Uterus (tissue), 2 donors: ENCODE results near the gene A1BG.

ENCODE experiments used
- POLR2A ChIP-seq, 2 donors: fragments of 450-650 bp; IDR thresholded peaks; one replicate each; pipeline ENCODE4 v1.6.1; 2016; ENCODE audit warnings: antibody characterized with exemption in 2 of 2, mild to moderate bottlenecking in 1 of 2, moderate library complexity in 1 of 2
- TF ChIP-seq, protein P1 (sequence below), 4 experiments: fragments of 200-600 bp in 2 of 4; fragments of 450-650 bp in 2 of 4; sonication (generic) in 2 of 4; IDR thresholded peaks; one replicate each; pipeline ENCODE4 v1.5.1; 2016 to 2019; ENCODE audit warnings: antibody characterized with exemption in 4 of 4, mild to moderate bottlenecking in 2 of 4, moderate library complexity in 1 of 4

DNA sequence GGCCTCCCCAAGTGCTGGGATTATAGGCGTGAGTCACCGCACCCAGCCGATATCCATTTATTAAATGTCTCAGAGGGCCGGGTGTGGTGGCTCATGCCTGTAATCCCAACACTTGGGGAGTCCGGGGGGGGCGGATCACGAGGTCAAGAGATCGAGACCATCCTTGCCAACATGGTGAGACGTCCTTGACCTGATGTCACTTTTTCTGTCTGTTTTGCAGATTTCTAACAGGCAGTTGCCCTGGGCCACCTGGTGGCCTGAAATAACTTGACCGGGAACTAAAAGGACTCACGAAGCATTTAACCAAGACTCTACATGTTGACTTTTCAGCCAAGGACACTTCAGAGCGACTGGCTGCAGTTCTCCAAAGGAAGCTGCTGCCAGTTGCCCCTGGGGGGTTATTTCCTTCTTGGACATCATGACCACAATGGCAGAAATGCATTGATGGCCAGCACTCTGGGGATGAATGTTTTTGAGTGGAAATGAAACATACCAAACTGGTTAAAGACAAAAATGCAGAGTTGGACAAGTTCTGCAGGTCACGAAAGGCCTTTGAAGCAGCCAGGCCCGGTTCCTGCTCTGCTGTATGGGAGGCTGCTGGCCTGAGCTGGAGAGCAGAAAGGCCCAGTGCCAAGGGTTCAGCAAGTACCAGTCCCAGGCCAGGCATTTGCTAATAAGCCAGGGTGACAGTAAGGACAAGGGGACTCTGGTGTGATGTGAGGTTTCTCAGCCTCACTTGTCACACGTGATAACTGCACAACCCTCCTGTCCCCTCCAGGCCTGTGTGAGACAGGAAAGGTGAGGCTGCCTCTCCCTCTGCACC lies 19.2 kb upstream of the A1BG start:
- TF ChIP-seq, protein P1, sequence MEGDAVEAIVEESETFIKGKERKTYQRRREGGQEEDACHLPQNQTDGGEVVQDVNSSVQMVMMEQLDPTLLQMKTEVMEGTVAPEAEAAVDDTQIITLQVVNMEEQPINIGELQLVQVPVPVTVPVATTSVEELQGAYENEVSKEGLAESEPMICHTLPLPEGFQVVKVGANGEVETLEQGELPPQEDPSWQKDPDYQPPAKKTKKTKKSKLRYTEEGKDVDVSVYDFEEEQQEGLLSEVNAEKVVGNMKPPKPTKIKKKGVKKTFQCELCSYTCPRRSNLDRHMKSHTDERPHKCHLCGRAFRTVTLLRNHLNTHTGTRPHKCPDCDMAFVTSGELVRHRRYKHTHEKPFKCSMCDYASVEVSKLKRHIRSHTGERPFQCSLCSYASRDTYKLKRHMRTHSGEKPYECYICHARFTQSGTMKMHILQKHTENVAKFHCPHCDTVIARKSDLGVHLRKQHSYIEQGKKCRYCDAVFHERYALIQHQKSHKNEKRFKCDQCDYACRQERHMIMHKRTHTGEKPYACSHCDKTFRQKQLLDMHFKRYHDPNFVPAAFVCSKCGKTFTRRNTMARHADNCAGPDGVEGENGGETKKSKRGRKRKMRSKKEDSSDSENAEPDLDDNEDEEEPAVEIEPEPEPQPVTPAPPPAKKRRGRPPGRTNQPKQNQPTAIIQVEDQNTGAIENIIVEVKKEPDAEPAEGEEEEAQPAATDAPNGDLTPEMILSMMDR (IDR thresholded peaks at IDR 0.05) = no peak
- TF ChIP-seq POLR2A (IDR thresholded peaks at IDR 0.05) = no peak
